NCI-H1436 (cell line): ENCODE measurements around the gene SCAP.
A peak's percentile ranks its signal among the peaks of the same experiment; 100 is the strongest.
"Not testable (repeated sequence)": the region's sequence is repeated elsewhere in the genome, so short reads cannot be mapped to it uniquely, and the experiment has no call there.

Source experiments
- DNase-seq: peaks from one replicate; lab custom pipeline; 2025; lab: John Stamatoyannopoulos, UW

Gene SCAP

DNA sequence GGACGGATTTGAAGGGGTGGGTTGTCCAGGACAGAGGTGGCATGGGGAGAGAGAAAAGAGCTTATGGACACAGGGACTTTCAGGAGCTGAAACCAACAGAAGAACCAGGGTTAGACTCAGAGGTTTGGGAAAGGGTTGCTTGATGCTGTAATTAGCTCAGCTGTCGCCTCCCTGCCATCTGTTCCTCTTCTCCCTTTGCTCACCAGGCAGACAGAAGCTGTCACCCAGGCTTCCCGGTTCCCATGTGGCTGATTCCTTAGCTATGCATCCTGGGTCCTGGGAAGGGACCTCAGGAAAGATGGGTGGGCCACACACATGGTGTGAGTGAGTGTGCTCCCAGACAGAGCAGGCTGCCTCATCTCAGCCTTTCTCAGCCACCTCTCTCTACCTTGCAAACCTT lies 80.9 kb downstream of the SCAP start:
- DNase-seq, result no peak

DNA sequence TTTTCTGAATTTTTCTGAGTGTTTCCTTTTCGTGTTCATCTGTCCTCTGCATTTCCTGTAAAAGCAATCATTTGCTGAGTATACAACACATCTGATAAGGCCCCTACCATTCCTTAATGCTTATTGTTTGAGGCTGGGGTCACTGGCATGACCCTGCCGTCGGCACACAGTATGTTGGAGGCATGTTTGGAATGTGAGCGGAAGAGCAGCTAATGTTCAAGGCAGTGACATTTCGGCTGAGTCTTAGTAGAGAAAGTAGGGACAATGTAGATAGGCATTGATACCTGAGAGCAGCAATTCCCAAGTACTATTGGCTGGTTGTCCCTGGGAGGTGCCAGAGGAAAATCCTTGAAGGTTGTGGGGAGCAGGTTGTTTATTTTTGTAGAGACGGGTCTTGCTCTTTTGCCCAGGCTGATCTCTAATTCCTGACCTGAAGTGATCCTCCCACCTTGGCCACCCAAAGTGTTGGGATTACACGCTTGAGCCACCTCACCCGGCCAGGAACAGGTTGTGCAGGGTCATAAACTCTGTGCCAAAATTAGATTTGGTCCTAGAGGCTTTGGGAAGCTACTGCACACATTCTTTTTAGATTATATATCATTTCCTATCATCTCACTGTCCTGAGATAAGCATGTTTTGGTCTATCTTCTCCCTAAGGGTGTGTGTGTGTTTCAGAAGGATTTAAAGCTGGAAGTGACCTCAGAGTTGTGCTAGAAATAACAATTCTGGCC lies 81.4 kb downstream of the SCAP start:
- DNase-seq, result no peak

DNA sequence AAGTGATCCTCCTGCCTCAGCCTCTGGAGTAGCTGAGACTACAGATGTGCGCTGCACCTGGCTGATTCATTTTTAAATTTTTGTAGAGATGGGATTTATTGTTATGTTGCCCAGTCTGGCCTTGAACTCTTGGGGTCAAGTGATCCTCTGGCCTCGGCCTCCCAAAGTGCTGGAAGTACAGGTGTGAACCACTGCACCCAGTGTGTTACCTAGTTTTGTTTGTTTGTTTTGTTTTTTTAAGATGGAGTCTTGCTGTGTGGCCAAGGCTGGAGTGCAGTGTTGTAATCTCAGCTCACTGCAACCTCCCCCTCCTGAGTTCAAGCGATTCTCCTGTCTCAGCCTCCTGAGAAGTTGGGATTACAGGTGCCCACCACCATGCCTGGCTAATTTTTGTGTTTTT lies 82.8 kb downstream of the SCAP start:
- DNase-seq, result no peak

DNA sequence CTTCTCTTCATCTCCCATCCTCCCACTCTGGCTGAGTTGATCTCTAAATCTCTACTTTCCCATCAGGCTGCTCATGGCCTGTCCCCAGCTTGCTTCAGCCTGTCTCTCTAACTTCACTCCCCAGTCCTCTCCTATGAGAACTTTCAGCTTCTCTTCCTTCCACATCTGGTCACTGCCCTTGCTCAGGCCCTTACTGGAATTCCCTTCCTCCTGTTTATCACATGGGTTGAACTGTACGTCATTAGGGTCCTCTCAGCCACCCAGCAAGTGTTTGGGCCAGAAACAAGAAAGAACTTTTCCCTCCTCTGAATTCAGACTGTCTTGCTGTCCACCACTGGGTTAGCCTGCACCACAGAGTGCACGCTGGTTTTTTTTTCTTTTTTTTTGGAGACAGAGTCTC lies 89.9 kb downstream of the SCAP start:
- DNase-seq, result no peak

DNA sequence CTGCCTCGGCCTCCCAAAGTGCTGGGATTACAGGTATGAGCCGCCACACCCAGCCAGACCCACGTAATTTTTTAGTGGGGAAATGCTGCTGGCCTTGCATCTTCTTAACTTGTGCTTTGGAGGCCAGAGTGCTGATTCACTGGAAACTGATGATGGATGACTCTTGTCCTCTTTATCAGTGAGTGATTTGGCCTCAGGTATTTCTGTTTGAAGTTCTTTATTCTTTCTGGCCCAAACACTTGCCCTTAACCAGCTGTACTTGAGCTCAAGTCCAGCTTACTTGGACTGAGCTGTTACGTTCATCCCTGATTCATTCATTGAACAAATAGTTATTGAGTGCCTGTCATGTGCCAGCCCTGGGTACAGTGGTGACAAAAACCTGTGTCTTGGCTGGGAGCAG lies 90.7 kb downstream of the SCAP start:
- no peak for DNase-seq

DNA sequence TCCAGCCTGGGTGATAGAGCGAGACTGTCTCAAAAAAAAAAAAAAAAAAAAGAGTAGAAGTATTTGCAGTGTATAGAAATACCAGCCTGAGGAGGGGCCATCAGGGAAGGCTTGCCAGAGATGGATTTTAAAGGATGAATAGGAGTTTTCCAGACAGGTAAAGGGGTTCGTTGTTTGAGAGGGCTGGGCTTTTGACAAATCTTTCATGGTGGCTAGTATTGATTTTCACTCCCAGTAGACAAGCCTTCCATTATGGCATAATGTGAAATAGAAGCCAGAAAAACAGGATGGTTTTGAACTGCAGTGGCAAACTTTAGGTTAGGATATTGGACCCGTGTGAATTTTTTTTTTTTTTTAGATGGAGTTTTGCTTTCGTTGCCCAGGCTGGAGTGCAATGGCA lies 91.3 kb downstream of the SCAP start:
- no peak for DNase-seq

DNA sequence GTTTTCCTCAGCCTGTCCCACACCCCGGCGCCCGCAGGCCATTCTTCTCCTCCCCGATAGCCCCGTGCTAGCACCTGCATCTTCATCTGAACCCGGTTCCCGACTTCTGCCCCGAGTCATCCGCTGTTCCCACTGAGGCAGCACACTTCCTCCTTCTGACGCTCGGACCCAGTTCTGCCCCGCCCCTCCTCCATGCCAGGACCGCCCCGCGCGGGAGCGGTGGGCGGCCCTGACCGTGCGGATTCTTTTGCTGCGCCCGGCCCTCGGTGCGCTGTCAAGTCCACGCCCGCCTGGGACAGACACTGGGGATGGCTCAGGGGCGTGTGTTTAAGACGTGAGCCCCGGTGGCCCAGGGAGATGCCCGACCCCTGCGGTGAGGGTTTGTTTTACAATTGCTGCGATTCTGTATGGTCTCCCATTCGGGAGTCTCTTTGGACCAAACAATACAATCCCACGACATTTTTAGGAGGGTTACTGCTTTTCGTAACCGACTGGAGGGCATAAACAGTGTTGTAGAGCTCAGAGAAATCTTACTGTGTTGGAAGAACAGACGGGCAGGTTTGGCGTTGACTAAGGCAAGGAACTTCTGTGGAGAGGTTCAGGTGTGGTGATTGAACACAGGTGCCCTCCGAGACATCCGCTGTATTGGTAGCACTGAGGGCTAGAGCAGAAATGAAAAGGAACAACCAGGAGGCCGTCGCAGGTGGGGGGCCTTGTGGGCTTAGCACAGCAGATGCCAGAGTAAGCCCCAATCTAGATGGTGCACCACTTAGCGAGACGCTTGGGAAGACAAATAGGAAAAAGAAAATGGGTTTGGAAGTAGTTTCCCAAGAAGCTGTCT lies 94.2 kb downstream of the SCAP start:
- DNase-seq, result peak; percentile 27

DNA sequence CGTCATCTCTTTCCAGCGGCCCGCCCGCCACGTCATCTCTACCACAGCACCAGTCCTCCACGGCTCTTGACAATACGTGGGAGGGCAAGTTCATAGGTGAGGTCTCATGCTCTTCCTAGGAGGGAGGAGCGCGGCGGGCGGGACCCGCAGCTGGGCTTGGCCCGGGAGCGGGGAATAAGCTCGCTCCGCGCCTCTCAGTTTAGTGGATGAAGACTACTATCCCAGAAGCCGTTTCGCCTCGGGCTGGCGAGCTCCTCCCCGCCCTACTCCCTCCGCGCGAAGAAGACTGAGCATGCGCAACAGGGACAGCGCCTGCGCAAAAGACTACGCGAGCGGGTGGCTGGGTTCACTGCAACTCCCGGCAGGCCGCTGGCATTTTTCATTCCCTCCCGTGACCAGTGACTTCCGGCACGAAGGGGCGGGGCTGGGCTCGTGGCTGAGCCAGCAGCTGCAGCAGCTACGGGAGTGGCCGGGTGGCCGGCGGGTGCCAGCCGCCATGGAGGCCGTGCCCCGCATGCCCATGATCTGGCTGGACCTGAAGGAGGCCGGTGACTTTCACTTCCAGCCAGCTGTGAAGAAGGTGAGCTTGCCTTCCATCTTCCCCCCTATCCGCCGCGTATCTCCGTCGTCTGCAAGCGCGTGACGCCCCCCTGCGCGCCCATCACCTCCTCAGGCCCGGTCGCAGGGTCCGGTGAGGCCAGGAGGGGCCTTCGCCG lies 95.0 kb downstream of the SCAP start, which contains the start of gene PTPN23:
TSS of gene PTPN23 (plus strand) at position 421 of the 716 bp plus-strand sequence. CDS start at position 497, 76 bp downstream.
- peak; percentile 89 for DNase-seq

DNA sequence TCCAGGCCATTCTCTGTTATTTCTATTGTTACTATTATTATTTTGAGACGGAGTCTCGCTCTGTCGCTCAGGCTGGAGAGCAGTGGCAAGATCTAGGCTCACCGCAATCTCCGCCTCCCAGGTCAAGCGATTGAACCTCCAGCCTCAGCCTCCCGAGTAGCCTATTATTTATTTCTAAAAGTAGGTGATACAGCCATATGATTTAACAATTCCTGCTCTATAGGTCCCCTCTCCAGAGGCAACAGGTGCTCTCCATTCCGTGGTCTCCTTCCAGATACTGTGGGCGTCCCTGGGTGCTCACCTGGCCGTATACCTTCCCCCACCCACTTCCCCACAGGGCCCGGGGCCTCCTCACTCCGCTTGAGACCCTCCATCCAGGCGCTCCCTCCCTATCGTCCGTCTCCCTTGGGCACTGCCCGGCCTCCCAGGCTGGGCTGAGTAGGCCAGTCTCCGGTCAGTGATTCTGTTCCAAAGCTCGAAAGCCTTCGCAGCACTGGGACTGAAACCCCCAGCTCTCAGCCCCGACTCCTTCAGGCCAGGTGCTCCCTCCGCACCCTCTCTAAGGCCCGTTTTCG lies 95.6 kb downstream of the SCAP start:
- DNase-seq, result no peak

DNA sequence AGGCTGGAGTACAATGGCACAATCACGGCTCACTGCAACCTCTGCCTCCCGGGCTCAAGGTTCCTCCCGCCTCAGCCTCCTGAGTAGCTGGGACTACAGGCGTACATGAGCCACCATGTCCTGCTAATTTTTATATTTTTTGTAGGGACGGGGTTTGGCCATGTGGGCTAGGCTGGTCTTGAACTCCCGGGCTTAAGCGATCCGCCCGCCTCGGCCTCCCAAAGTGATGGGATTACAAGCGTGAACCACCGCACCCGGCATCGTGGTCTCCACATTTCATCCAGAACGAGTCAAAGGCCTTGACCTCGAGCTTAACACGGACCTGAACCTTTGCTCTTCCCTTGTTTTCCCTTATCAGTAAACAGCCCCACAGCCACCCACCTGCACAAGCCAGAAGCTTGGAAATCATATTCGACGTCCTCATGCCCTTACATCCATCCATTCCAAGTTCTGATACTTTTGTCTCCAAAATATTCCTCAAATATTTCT lies 96.3 kb downstream of the SCAP start:
- DNase-seq, result no peak

DNA sequence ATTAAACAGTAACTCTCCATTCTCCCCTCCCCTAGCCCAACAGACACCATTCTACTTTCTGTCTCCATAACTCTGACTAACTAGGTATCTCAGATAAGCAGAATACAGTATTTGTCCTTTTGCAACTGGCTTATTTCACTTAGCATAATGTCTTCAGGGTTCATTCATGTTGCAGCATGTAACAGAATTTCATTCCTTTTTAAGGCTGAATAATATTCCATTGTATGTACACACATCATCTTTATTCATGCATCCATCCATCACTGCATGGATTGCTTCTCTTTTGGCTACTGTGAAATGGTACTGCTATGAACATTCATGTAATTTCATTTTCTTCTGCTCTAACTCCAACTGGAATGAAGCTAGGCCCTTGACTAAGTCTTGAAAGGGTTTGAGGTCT lies 96.9 kb downstream of the SCAP start:
- no peak for DNase-seq

DNA sequence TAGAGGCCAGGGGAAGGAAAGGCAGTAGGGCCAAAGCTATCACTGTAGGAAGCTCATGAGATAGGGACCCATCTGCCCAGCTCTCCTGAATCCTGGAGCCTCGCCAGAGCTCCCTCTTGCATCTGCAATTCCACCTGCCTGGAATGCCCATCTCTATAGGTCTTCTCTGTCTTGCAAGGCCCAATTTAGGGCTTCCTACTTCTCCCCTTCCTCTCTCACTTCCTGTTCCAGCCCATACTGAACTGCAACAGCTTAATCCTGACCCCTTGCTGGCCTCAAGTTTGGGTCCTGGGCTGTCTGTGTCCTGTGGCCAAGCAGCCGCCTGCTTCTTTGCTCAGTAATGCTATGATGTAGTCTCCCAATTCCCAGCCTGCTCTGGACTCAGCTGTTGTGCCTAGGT lies 98.6 kb downstream of the SCAP start:
- no peak for DNase-seq

DNA sequence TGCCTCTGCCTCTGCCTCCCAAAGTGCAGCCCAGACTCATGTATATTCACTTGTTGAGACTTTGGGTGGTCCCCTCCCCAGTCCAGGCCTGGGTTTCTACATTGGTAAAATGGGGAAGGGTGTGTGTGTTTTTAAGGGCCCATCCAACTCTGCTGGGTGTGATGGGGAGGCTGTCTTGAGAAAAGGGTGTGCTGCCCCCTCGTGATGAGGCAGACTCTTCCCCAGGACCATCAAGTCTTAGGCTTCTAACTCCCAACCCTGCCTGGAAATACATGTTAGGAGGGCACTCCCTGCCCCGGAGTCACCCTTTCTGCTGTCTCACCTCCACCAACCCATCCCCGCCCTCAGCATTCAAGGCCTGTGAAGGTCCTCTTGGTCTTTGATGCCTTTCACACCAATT lies 99.3 kb downstream of the SCAP start:
- DNase-seq, result no peak

DNA sequence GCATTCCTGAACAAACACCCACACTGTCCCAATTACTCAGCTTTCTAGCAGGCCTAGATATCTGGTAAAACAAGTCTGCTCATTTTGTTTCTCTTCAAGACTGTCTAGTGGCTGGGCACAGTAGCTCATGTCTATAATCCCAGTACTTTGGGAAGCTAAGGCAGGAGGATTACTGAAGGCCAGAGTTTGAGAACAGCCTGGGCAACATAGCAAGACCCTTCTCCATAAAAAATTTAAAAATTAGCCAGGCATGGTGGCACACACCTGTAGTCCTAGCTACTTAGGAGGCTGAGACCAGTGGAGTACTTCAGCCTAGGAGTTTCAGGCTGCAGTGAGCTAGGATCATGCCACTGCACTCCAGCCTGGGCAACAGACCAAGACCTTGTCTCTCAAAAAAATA lies 101.2 kb downstream of the SCAP start:
- DNase-seq, result no peak

DNA sequence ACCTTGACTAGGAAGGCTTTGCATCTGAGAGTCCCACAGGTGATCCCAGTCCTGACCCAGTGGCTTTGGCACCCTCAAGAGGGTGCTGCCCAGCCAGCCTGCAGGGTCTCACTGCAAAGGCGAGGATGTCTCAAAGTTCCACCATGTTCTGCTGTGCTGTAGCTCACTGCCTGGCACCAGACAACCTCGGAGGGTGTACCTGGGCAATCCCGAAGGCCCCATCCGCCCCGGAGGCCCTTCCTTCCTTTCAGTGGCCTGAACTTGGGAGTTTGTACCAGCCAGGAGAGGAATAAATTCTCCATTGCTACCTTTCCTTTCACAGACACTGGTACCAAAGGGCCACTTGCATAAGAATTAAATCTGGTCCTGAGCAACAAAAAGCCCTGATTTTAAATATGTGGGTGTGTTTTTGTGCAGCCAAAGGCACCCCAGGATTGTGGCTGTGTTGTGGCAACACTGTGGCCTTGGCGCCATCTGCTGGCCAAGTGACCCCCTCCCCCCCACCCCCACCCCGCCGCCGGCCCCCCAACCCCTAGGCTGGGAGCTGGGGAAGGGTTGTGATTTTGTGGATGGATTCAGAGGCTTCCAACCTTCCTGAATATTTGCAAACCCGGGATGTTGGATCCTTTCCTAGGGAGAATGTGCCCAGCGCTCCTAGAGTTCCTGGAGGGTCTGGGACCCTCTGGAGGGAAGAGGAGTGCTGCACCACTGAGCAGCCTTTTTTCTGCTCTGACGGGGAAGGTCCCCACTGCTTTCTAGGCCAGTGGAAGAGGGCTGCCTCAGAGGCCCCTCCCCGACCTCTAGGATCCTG lies 104.6 kb downstream of the SCAP start:
- DNase-seq, result no peak

DNA sequence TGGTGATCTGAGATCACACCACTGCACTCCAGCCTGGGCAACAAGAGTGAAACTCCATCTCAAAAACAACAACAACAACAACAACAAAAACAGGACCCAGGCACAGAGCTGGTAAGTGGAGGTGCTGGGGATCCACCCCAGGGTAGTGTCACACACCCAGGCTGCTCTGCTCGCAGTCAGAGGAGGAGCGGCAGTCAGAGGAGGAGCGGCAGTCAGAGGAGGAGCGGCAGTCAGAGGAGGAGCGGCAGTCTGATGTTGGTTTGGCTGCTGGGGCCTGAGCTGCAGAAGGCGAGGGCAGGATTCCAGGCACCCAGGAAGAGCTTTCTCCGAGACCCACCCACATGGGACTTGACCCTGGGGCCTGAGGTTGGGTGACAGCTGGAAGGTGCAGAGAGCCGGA lies 105.7 kb downstream of the SCAP start:
- not testable (repeated sequence) for DNase-seq

DNA sequence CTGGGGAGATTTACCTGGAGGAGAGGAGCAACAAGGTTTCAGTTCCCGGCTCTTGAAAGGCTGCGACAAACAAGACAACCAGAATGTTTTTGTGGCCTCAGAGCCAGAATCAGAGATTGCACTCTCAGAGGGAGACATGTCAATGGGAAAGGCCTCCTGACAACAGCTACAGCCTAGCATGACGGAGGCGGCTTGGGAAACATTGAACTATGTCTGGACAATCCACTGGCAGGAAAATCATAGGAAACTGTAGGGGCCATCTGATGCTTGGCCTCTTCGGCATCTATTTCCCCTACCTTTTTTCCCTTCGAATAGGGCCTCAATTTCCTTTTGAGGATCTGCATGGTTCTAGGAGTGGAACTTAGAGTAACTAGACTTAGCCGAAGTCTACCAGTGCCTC lies 108.1 kb downstream of the SCAP start:
- no peak for DNase-seq

DNA sequence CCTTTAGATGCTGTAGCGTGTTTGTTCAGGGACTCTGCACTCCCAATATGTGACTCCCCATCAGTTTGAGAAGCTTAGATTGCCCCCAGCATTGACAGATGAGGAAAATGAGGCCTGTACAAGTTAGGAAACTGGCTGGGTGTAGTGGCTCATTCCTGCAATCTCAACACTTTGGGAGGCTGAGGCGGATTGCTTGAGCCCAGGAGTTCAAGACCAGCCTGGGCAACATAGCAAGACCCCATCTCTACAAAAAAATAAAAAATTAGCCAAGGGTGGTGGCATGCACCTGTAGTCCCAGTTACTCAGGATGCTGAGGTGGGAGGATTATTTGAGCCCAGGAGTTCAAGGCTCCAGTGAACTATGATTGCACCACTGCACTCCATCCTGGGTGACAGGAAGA lies 108.9 kb downstream of the SCAP start:
- no peak for DNase-seq

DNA sequence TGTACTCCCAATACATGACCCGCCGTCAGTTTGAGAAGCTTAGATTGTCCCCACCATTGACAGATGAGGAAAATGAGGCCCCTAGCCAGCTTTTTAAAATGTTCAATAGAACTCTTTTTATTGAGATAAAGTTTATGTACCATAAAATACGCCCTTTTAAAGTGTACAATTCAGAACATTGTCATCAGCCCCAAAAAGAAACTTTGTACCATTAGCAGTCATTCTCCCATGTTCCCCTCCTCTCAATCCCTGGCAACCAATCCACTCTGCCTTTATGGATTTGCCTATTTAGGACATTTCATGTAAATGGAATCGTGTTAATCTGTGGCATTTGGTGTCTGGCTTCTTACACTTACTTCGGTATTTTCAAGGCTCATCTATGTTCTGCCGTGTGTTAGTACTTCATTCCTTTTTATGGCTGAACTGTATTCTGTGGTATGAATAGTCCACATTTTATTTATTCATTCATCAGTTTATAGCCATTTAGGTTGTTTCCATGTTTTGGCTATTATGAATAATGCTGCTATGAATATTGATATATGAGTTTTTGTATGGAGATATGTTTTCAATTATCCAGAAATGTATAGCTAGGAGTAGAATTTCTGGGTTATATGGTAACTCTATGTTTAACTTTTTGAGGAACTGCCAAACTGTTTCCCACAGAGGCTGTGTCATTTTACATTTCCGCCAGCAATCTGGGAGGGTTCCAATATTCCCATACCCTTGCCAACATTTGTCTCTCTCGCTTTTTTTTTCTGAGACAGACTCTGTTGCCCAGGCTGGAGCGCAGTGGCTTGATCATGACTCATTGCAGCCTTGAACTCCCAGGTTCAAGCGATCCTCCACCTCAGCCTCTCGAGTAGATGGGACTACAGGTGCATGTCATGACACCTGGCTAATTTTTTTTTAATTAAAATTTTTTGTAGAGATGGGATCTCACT lies 110.3 kb downstream of the SCAP start:
- no peak for DNase-seq
